GM12878 (cell line): Measurements from ENCODE around the gene SCN5A.

ENCODE experiments used
- NR2C2 ChIP-seq: IDR thresholded peaks from 2 replicates; pipeline ENCODE4 v1.6.1; 2011; ENCODE audit warnings: borderline replicate concordance, low read depth; ENCODE audit not compliant: control insufficient read depth, insufficient read length
- TBL1XR1 ChIP-seq: IDR thresholded peaks from 2 replicates; pipeline ENCODE4 v1.6.1; 2012; ENCODE audit warnings: low read depth, low read length, improper control_type of control experiment
- ZBTB33 ChIP-seq: fragments of 450-650 bp; IDR thresholded peaks from 2 replicates; pipeline ENCODE4 v1.6.1; 2017; ENCODE audit warnings: mild to moderate bottlenecking

- no peak for TF ChIP-seq TBL1XR1
- TF ChIP-seq NR2C2: no peak
- no peak for TF ChIP-seq ZBTB33
These were observed at the start of gene SCN5A for GRCh38 chr3:38649500-38650247.
